ENCODE data around the gene ACSF3.

The ACSF3 gene

GRCh38 chr16:89167425-89167941 lies 73.8 kb downstream of the ACSF3 start (continued):
- no peak for TF ChIP-seq GLI2 (tag by site-specific recombination; IDR thresholded peaks at IDR 0.05; ENCODE audit: borderline replicate concordance, low read depth)
- no peak for TF ChIP-seq ZBTB21 (tag by site-specific recombination; IDR thresholded peaks at IDR 0.05)
- TF ChIP-seq ZNF404 (tag by site-specific recombination; IDR thresholded peaks at IDR 0.05) = no peak
- no peak for TF ChIP-seq ZFP37 (tag by site-specific recombination; IDR thresholded peaks at IDR 0.05)
- TF ChIP-seq KLF10 (tag by site-specific recombination; IDR thresholded peaks at IDR 0.05) = no peak
- TF ChIP-seq HOXD13 (CRISPR knock-in tag; IDR thresholded peaks at IDR 0.05; ENCODE audit: borderline replicate concordance) = no peak
- no peak for TF ChIP-seq ZBTB1 (tag by site-specific recombination; IDR thresholded peaks at IDR 0.05)
- no peak for TF ChIP-seq KLF7 (tag by site-specific recombination; IDR thresholded peaks at IDR 0.05; ENCODE audit: borderline replicate concordance)
- TF ChIP-seq ZNF704 (tag by site-specific recombination; IDR thresholded peaks at IDR 0.05) = no peak
- TF ChIP-seq ZNF112 (tag by site-specific recombination; IDR thresholded peaks at IDR 0.05) = no peak
- no peak for TF ChIP-seq ZNF266 (tag by site-specific recombination; IDR thresholded peaks at IDR 0.05; ENCODE audit: low read depth)
- no peak for TF ChIP-seq ATF2 (tag by site-specific recombination; IDR thresholded peaks at IDR 0.05; ENCODE audit: low read depth)
- TF ChIP-seq AEBP2 (tag by site-specific recombination; IDR thresholded peaks at IDR 0.05; ENCODE audit: borderline replicate concordance) = no peak
- TF ChIP-seq ZNF621 (tag by site-specific recombination; IDR thresholded peaks at IDR 0.05) = no peak
- TF ChIP-seq ZNF521 (tag by site-specific recombination; IDR thresholded peaks at IDR 0.05) = no peak
- TF ChIP-seq ZBTB49 (tag by site-specific recombination; IDR thresholded peaks at IDR 0.05; ENCODE audit: low read depth) = no peak
- TF ChIP-seq MYNN (tag by site-specific recombination; IDR thresholded peaks at IDR 0.05; ENCODE audit: borderline replicate concordance) = no peak
- no peak for TF ChIP-seq ZBTB6 (tag by site-specific recombination; IDR thresholded peaks at IDR 0.05)
- TF ChIP-seq ZSCAN4 (tag by site-specific recombination; IDR thresholded peaks at IDR 0.05) = no peak
- no peak for TF ChIP-seq PRDM1 (tag by site-specific recombination; IDR thresholded peaks at IDR 0.05)
